Neural progenitor cell (in vitro differentiated cells): Measurements from ENCODE around the gene PDK3.

ENCODE experiments used
- EZH2 ChIP-seq: fragments of 200-600 bp; sonication (generic); IDR thresholded peaks from 2 replicates; pipeline ENCODE4 v1.6.1; 2017; ENCODE audit warnings: antibody characterized with exemption, mild to moderate bottlenecking, moderate library complexity
- TF ChIP-seq, protein P1 (sequence below): fragments of 200-600 bp; sonication (generic); IDR thresholded peaks from 2 replicates; pipeline ENCODE4 v1.5.1; 2017; ENCODE audit warnings: antibody characterized with exemption, mild to moderate bottlenecking

DNA sequence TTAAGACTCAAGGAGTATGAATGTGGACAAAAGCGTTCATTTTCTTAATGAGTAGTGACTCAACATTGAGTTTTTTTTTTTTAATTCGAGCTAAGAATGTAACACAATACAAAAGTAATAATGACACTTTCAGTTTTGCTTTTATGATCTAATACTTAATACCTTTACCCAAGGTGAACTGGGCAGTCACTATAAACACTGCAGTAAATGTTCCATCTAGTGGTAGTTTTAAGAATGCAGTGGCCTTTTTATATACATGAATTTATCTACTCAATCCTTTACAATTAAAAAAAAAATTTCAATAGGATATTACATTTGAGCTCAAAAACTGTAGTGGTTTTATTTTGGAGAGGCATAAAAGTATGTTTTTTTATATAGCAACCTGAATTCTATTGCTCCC is 33.9 kb downstream of the PDK3 start:
- no peak for TF ChIP-seq EZH2
- TF ChIP-seq, protein P1, sequence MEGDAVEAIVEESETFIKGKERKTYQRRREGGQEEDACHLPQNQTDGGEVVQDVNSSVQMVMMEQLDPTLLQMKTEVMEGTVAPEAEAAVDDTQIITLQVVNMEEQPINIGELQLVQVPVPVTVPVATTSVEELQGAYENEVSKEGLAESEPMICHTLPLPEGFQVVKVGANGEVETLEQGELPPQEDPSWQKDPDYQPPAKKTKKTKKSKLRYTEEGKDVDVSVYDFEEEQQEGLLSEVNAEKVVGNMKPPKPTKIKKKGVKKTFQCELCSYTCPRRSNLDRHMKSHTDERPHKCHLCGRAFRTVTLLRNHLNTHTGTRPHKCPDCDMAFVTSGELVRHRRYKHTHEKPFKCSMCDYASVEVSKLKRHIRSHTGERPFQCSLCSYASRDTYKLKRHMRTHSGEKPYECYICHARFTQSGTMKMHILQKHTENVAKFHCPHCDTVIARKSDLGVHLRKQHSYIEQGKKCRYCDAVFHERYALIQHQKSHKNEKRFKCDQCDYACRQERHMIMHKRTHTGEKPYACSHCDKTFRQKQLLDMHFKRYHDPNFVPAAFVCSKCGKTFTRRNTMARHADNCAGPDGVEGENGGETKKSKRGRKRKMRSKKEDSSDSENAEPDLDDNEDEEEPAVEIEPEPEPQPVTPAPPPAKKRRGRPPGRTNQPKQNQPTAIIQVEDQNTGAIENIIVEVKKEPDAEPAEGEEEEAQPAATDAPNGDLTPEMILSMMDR = peak; percentile 49
